SK-N-SH treated with all-trans-retinoic acid at 6 μM for 48 hours (cell line): Measurements from ENCODE around the gene DIP2C.

ENCODE experiments used
- CREB5 ChIP-seq: fragments of 250-450 bp; sonication (Bioruptor Pico); IDR thresholded peaks from 2 replicates; pipeline ENCODE4 v1.5.1; 2020; ENCODE audit warnings: low read depth, mild to moderate bottlenecking, moderate library complexity
- CSRNP3 ChIP-seq: fragments of 250-450 bp; sonication (Bioruptor Pico); IDR thresholded peaks from 2 replicates; pipeline ENCODE4 v1.5.1; 2021; ENCODE audit warnings: mild to moderate bottlenecking, moderate library complexity
- ESRRG ChIP-seq: fragments of 250-450 bp; sonication (Bioruptor Pico); IDR thresholded peaks from 2 replicates; pipeline ENCODE4 v1.6.1; 2021; ENCODE audit warnings: mild to moderate bottlenecking
- ISL1 ChIP-seq: fragments of 250-450 bp; sonication (Bioruptor Pico); IDR thresholded peaks from 2 replicates; pipeline ENCODE4 v2.1.2; 2022; ENCODE audit warnings: mild to moderate bottlenecking, moderate library complexity
- OSR1 ChIP-seq: fragments of 250-450 bp; sonication (Bioruptor Pico); IDR thresholded peaks from 2 replicates; pipeline ENCODE4 v1.8.0; 2022; ENCODE audit warnings: moderate library complexity, mild to moderate bottlenecking, inconsistent platforms
- PATZ1 ChIP-seq: fragments of 250-450 bp; sonication (Bioruptor Pico); IDR thresholded peaks from 2 replicates; pipeline ENCODE4 v1.8.0; 2020; ENCODE audit warnings: mild to moderate bottlenecking, moderate library complexity, borderline replicate concordance
- POU6F1 ChIP-seq: fragments of 250-450 bp; sonication (Bioruptor Pico); IDR thresholded peaks from 2 replicates; pipeline ENCODE4 v1.8.0; 2021; ENCODE audit warnings: low read depth, mild to moderate bottlenecking, moderate library complexity, borderline replicate concordance
- PPARA ChIP-seq: fragments of 250-450 bp; sonication (Bioruptor Pico); IDR thresholded peaks from 2 replicates; pipeline ENCODE4 v1.5.0; 2020; ENCODE audit warnings: mild to moderate bottlenecking, borderline replicate concordance
- RARB ChIP-seq: fragments of 250-450 bp; sonication (Bioruptor Pico); IDR thresholded peaks from 2 replicates; pipeline ENCODE4 v1.8.0; 2021; ENCODE audit warnings: mild to moderate bottlenecking, moderate library complexity
- TCF4 ChIP-seq: fragments of 250-450 bp; sonication (Bioruptor Pico); IDR thresholded peaks from 2 replicates; pipeline ENCODE4 v1.8.0; 2021; ENCODE audit warnings: mild to moderate bottlenecking, moderate library complexity, borderline replicate concordance
- ZFP30 ChIP-seq: fragments of 450-650 bp; formaldehyde crosslinking; IDR thresholded peaks from 2 replicates; pipeline ENCODE4 v1.5.0; 2022; ENCODE audit warnings: mild to moderate bottlenecking, moderate library complexity

GRCh38 chr10:472241-472910 is 217.1 kb downstream of the DIP2C start:
- TF ChIP-seq PATZ1 (no peak), ZFP30 (no peak), ISL1 (CRISPR knock-in tag) (no peak), PPARA (CRISPR knock-in tag) (no peak), POU6F1 (CRISPR knock-in tag) (no peak), TCF4 (CRISPR knock-in tag) (no peak), CSRNP3 (CRISPR knock-in tag) (no peak), OSR1 (CRISPR knock-in tag) (no peak), RARB (no peak), ESRRG (CRISPR knock-in tag) (no peak), CREB5 (no peak)
